GM19025 (cell line): ENCODE data around the gene RRP1B.
"Not testable (repeated sequence)": the region's sequence is repeated elsewhere in the genome, so short reads cannot be mapped to it uniquely, and the experiment has no call there.

Source experiments
- ATAC-seq: cut with Tn5 transposase; IDR thresholded peaks from one replicate; pipeline ENCODE4 v1.9.1; 2021; ENCODE audit warnings: mild to moderate bottlenecking, low read depth, moderate library complexity; ENCODE audit not compliant: unreplicated experiment

RRP1B gene

DNA sequence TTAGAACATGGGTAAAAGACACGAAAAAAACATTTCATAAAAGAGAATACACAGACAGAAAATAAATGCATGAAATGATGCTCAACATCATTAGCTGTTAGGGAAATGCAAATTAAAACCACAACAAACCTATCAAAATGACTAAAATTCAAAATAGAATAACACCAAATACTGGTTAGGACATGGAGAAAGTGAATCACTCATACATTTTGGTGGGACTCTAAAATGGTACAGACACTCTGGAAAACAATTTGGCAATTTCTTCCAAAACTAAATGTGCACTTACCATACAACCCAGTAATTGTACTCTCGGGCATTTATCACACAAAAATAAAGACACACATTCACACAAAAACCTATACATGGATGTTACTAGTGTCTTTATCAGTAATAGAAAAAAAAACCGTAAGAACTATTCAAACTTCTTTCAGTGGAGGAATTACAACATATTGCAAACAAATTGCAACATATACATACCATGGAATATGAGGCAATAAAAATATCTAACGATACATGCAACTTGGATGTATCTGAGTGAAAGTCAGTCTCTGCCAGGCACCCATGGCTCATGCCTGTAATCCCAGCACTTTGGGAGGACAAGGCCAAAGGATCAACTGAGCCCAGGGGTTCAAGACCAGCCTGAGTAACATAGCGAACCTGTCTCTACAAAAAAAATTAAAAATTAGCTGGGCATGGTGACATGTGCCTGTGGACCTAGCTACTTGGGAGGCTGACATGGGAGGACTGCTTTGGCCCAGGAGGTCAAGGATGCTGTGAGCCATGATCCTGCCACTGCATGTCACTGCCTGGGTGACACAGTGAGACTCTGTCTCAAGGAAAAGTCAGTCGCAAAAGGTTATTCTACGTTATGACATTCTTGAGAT is 19.6 kb upstream of the RRP1B start:
- ATAC-seq: no peak

DNA sequence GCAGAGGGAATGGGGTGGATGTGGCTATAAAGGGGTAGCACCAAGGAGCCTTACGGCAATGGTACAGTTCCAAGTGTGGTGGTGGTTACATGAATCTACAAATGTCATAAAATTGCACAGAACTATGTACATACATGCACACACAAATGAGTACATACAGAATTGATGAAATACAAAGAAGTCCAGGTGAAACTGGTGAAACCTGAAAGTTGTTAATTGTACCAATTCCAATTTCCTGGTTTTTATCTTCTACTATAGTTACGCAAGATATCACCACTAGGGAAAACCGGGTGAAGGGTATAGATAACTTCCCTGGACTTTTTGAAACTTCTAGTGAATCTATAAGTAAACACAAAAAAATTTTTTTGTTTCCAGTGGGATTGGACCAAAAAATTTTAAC is 19.0 kb upstream of the RRP1B start:
- no peak for ATAC-seq

DNA sequence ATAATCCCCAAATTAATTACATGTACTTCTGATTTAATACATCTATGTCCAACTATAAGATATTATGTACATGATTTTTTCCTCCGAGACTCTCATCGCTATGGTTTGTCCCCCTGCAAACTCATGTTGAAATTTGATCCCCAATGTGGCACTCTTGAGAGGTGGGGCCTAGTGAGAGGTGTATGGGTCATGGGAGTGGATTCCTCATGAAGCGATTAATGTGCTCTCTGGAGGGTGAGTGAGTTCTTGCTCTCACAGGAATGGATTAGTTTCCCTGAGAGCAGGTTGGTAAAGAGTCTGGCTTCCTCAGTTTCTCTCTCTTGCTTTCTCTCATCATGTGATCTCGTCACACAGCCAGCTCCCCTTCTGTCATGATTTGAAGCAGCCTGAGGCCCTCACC is 16.2 kb upstream of the RRP1B start:
- no peak for ATAC-seq

DNA sequence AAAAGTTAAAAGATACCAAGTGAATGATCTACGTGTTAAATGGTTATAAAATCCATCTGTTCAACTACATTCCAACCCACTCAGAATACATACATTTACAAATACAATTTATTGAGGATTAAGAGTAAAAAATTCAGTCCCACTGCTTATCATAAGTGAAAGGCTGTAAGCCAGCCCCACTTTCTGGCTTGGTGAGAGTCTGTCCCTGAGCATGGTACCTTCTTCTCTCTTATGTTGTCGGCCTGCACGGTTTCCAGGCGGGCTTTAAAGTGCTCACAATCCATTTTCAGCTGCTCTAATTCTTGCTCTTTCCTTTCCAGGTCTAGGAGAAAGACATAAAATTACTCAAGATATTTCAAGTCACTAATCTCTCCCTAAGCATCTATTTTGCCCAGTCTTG is 15.3 kb upstream of the RRP1B start:
- no peak for ATAC-seq

DNA sequence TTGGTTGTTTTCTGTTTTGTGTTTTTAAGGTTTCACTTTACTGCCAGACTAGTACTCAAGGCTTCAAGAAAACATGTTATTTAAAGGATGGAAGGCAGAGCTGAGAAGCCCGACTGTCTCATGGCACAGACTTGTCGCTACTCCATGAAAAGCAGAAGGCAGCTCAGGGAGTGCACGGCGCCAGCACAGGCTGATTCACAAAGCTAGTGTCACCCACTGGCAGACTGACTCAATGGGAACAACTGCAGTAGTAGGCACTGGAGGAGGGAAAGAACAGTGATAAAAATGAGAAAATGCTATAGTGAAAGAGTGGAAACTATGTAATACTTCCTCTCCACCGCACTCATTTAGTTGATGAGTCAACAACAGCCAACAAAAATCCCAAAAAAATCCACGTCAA is 14.8 kb upstream of the RRP1B start:
- no peak for ATAC-seq

DNA sequence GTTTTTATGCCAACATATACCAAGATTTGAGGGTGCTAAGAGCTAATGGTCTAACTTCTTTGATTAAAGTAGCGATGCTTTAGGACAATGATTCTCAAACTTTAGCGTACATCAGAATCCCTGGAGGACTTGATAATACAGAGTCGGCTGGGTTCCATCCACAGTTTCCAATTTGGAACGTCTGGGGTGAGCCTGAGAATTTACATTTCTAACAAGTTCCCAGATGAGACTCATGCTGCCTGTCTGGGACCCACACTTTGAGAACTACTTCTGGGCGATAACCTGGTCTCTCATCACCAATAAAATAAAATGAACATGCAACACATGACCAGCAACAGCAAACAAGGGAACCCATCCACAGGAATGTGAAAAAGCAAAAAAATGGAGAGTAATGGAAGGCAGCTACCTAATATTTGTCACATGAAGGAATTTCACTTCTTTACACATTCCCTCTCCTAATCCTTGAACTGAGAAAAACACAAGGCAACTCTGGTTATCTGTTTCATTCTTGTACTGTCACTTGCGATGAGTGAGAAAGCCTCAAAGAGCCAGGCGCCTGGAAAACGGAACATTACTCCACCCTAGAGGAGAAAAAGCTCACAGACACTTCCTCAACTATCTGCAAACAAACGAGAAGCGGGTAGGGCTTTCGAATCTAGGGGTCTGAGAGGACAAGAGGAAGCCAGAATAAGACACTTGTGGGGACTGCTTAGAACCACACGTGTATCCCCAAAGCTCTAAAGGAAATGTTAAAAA is 14.0 kb upstream of the RRP1B start:
- no peak for ATAC-seq

DNA sequence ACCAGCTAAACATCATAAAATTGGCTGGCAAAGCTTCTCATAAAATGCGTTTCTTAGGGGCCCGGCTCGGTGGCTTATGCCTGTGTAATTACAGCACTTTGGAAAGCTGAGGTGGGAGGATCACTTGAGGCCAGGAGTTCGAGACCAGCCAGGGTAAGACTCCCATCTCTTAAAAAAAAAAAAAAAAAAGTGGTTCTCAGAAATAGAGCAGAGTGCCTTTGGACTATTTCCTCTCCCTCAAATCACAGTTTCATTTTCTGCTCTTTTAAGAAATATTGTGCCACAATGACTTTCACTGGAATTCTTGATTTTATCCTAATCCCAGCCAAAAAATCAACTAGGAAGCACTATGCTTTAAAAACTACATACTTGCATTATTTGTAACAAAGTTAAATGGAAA is 13.4 kb upstream of the RRP1B start:
- ATAC-seq: no peak

DNA sequence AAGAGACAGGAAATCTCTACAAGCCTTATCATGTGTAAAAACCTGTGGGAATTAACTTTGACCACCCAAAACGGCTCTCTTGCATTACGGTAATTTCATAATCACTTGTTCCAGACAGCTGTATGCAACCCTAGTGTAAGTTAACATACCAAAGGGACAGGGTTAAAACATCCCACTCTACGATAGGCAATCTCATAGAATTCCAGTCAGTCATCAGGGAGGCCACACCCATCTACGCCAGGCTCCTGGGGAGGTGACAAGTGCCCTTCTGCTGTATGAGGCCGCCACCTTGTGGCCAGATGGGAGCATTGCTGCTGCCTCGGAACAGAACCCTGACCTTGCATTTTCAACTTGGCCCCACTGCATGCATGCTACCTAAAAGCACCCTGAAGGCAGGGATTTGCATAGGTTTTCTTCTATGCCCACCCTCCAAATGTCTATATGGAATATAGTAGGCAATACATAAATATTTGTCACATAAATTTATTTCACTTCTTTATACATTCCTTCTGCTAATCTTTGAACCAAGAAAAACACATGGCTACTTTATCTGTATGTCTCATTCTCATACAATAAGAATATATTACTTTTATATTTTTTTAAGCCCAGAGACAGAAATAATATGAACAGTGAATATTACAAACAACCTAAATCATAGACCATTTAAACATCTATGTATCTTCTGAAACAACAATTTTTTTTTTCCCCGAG is 12.7 kb upstream of the RRP1B start:
- ATAC-seq: peak; percentile 58

DNA sequence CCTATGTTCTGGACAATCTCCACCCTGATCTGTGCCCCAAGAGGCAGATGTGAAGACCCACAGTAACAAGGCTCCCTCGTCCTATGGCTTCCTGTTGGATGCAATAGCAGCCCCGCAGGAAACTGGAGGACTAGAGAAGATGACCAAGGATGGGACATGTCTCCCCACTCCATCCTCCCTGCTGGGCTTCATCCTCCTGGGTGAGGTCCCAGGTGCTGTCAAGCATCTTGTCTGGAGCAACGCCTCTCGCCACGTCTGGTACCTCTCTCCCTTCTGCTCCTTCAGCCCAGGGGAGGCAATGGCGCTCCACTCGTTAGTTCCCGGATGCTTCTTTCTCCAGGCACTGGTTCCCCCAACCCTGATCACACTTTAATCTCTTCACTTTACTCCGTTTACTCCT is 11.2 kb upstream of the RRP1B start:
- ATAC-seq: no peak

DNA sequence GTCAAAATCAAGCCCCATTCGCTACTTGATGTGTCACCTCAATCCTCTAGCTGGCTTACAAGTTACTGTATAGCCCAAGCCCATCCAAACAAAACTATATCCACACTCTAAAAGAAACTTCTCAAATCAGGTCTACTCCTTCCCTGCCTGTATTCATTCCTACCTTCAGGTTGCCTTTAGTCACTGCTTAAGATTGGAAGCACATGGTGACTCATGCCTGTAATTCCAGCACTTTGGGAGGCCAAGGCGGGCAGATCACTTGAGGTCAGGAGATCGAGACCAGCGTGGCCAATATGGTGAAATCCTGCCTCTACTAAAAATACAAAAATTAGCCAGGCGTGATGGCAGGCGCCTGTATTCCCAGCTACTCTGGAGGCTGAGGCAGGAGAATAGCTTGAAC is 7.4 kb upstream of the RRP1B start:
- not testable (repeated sequence) for ATAC-seq

DNA sequence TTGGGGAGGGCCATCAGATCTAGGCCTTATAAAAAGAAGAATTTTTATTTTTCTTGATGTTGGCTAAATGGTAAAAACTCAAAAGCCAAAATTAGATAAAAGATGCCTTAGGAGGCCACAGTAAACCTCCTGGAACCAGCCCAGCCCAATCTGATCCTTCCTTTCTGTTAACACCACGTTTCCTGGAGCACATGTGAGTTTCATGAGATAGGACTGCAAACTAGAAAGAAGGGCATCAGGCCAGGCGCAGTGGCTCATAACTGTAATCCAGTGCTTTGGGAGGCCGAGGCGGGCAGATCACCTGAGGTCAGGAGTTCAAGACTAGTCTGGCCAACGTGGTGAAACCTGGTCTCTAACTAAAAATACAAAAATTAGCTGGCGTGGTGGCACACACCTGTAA is 6.7 kb upstream of the RRP1B start:
- ATAC-seq: no peak

DNA sequence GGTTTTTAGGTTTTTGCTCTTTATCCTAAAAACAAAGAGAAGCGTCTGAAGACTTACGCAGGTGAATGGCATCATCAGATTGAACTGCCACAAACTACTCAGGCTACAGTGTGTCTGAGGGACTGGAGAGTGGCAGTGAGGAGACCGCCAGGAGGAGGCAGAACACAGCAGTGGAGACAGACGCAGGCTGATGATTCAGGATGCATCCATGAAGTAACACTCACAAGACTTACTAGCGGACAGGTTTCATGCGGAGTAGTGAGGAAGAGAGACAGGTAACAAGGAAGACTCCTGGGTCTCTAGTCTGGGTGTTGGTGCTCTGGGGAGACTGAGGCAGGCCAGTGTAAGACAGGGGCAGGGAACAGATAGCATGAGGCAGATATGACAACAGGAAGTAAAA is 5.7 kb upstream of the RRP1B start:
- ATAC-seq: no peak

DNA sequence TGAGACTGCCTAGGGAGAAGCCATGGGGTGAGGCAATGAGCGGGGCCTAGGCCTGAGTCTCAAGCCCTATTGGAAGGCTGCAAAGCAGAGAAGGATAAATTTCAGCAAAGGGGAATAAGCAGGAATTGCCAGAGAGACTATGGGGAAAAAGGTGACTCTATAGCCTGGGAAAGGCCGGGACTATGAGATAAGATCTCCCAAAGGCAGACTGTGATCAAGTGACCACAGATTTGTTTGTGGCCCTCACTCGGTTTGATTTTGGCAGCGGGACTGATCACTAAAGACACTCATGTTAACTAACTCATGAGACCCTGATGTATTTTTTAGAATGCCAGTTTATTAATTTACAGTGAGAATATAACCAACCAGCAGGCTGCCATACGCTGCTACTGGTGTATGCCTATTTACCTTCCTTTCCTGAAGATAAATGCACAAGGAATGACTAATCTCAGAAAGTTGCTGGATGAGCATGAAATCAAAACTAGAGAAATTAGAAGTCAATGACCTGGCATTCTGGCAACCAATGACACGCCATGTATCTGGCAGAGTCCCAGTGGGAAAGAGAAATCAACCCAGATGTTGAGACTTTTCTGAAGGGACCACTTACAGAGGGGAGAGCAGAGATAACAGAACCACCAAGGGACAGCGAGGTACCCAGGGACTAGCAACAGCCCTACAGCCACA is 4.4 kb upstream of the RRP1B start:
- ATAC-seq: no peak

DNA sequence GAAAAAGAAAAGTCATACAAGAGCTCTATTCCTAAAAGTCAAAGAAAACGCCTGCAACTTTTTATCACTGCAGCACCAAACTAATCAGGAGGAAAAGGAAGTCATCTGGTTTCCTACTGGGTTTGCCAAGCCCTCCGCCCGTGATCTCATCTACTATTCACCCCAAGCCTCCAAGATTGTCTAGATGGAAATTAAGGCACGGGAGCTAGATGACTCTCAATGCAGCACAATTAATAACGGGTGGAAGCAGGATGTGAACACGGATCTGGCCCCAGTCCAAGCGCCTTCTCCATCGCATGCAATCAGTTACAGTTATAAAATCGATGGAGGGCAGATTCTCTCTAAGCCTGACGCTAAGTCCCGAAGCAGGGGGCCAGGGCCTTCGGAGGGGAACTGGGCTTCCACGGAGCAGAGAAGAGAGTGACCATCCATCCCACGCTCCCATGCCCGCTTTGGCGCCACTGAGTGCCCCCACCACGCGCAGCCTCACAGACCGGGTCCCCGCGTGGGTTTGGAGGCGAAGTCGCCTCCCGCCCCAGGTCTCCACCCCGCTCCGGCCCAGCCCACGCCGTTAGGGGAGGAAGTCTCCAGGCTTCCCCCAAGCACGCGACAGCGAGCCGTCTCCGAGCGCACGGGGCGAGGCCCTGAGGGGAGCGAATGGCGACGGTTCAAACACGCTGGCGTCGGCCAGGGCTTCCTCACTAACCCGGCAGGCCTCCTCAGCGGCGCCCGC is 1.8 kb upstream of the RRP1B start:
- no peak for ATAC-seq

DNA sequence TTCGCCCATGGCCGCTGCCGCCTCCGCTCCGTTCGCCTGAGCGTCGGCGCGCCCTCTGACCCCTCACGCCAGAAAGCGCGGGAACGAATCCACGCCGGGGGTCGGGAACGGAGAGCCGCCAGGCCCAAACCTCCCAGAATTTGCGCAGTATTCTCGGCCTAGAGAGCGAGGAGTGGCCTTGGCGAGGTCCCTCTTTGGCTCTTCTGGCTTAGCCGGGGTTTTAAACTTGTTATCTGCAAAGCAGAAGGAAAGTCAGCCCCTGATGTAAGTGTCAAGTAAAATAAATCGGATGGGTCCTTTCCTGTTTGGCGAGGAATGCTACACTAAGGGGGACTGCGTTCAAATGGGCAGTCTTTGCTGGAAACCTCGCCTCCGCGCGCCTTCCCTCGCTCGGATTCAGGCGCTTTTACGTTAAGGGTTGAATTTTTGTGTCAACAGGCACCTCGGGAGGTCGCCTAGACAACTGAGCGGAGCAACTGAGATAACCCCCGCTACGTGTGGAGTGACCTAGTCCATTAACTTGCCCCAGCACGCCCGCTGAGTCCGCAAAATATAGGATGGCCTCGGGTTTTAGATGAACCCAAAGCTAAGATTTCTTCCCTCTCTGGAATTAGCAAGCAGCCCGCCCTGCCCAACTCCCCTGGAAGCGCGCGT is 1.1 kb upstream of the RRP1B start:
- ATAC-seq: no peak

DNA sequence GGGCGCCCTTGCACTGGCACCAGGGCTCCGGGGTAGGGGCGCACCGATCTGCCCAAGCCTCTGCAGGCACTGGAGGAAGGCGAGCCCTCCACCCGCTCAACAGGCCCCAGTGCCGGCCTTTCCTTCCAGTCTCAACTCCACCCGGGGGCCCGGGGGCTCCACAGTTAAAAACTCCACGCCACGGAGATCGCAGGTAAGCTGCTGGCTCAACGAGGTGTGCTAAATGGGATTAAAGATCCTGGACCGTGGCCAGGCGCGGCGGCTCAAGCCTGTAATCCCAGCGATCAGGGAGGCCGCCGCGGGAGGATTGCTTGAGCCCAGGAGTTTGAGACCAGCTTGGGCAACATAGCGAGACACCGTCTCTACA is 608 bp upstream of the RRP1B start:
- no peak for ATAC-seq

DNA sequence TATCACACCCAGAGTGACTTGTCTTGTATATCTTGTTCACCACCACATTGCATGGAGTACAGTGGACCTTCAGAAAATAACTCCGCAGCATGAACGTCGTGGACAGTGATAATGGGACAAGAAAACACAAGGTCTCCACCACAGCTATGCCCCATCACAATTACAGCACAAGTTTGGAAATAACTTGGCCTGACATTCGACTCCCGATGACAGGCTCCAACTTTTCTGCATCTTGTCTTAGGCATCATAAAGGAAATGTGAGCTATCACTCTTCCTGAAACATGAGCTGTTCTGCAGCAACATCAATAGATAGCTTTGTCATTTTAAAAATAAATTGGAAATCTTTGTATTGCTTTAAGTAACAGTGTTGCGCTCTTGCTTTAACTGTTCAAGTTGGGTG is 2.9 kb downstream of the RRP1B start:
- no peak for ATAC-seq

DNA sequence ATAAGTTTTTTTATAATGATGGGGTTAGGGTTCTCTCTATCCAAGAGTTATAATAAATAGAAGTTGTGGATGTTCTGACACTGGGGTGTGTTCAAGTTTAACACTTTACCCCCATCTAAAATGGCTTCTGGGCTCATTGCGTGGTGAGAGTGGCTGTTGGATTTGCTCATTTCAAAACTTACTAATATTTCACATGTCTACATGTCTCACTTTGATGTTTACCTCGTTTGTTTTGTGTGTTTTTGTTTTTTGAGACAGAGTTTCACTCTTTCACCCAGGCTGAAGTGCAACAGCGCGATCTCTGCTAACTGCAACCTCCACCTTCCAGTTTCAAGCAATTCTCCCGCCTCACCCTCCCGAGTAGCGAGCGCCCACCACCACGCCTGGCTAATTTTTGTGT is 3.7 kb downstream of the RRP1B start:
- no peak for ATAC-seq

DNA sequence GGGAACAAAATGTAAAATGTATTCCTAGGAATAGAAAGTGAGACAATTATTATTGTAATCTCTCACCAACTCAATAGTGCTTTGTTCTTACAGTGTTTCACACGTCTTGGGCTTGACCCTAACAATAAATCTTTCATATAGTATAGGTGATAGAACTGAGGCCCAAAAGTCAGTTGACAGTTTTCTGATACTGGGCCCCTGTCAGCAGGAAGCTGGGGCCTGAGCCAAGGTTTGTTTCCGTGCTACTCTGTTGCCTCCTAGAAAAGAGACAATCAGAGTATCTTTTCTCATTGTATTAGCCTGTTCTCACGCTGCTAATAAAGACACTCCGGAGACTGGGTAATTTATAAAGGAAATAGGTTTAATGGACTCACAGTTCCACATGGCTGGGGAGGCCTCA is 5.0 kb downstream of the RRP1B start:
- no peak for ATAC-seq

DNA sequence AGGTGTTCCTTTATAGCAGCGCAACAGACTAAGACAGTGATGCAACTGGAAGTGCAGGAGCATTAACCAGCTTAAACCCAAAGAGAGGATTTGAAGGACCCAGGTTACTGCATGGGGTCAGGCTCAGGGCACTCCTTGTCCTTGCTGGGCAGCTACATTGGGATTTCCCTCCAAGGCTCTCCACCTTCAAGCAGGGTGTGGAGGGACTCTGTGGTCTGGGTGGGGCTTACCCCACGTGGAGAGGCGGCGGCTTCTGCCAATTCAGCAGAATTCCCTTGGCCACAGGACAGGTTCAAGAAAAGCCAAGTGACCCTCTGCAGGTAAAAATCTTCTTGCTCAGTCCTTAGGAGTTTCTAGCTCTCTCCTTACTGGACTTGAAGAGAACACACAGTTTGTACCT is 6.5 kb downstream of the RRP1B start:
- no peak for ATAC-seq
